Liver (tissue), 9 donors: Measurements from ENCODE around the gene CYP3A4. TPM values are rescaled to one million over a fixed set of nuclear protein-coding genes. Genes with fewer than 3 reads are reported as not detected.

Source experiments
- DNase-seq: peaks from one replicate; pipeline ENCODE4 v3.0.0-alpha.2; 2017; ENCODE audit warnings: low spot score
- H3K27ac ChIP-seq, 2 donors: one replicate each; pipeline ENCODE4 v1.7.0; 2013; ENCODE audit warnings: inconsistent platforms in 2 of 2, low read length in 2 of 2, control low read depth in 1 of 2, low read depth in 1 of 2, mild to moderate bottlenecking in 1 of 2
- H3K27me3 ChIP-seq, 4 donors: one replicate each; pipeline versions ENCODE4 v1.6.1 to v1.7.0; 2013; ENCODE audit warnings: low read length in 3 of 4, inconsistent platforms in 1 of 4, mild to moderate bottlenecking in 1 of 4, moderate library complexity in 1 of 4; ENCODE audit not compliant: control insufficient read depth in 4 of 4, insufficient read depth in 4 of 4
- H3K36me3 ChIP-seq, 4 donors: one replicate each; pipeline versions ENCODE4 v1.6.1 to v1.7.0; 2013; ENCODE audit warnings: low read length in 3 of 4, mild to moderate bottlenecking in 3 of 4, low read depth in 1 of 4, moderate library complexity in 1 of 4; ENCODE audit not compliant: control insufficient read depth in 4 of 4, insufficient read depth in 3 of 4
- H3K4me1 ChIP-seq, 4 donors: one replicate each; pipeline versions ENCODE4 v1.6.1 to v1.7.0; 2013; ENCODE audit warnings: low read length in 3 of 4, mild to moderate bottlenecking in 3 of 4, moderate library complexity in 1 of 4; ENCODE audit not compliant: control insufficient read depth in 4 of 4, insufficient read depth in 4 of 4
- H3K4me3 ChIP-seq, 3 donors: one replicate each; pipeline versions ENCODE4 v1.6.1 to v1.7.0; 2013; ENCODE audit warnings: low read length in 3 of 3, control low read depth in 1 of 3, low read depth in 1 of 3, mild to moderate bottlenecking in 1 of 3
- H3K9ac ChIP-seq, 2 donors: one replicate each; pipeline ENCODE4 v1.7.0; 2013; ENCODE audit warnings: low read length in 2 of 2, mild to moderate bottlenecking in 2 of 2, moderate library complexity in 2 of 2, control low read depth in 1 of 2, low read depth in 1 of 2
- H3K9me3 ChIP-seq, 4 donors: one replicate each; pipeline versions ENCODE4 v1.6.1 to v1.7.0; 2013; ENCODE audit warnings: low read length in 3 of 4; ENCODE audit not compliant: control insufficient read depth in 4 of 4
- ATF3 ChIP-seq: IDR thresholded peaks from 2 replicates; pipeline ENCODE4 v1.6.1; 2016; ENCODE audit warnings: antibody characterized with exemption
- CTCF ChIP-seq: fragments of 150-350 bp; IDR thresholded peaks from 2 replicates; pipeline ENCODE4 v1.5.1; 2017; ENCODE audit warnings: improper control_type of control experiment, low read depth, low read length; ENCODE audit not compliant: missing input control
- EGR1 ChIP-seq, 2 donors: IDR thresholded peaks; 2 replicates each; pipeline ENCODE4 v1.6.1; 2016 to 2018; ENCODE audit warnings: antibody characterized with exemption in 2 of 2, low read depth in 2 of 2
- FOXA2 ChIP-seq: IDR thresholded peaks from 2 replicates; pipeline ENCODE4 v1.6.1; 2016; ENCODE audit warnings: antibody characterized with exemption
- GABPA ChIP-seq, 2 donors: IDR thresholded peaks in 1 of 2; conservative IDR thresholded peaks in 1 of 2; 2 replicates each; pipeline ENCODE4 v1.6.1; 2016; ENCODE audit warnings: antibody characterized with exemption in 2 of 2, mild to moderate bottlenecking in 1 of 2, moderate library complexity in 1 of 2
- HNF4A ChIP-seq, 2 donors: conservative IDR thresholded peaks; 2 replicates each; pipeline ENCODE4 v1.6.1; 2016; ENCODE audit warnings: antibody characterized with exemption in 2 of 2, mild to moderate bottlenecking in 2 of 2
- HNF4G ChIP-seq: IDR thresholded peaks from 2 replicates; pipeline ENCODE4 v1.6.1; 2016; ENCODE audit warnings: antibody characterized with exemption
- JUND ChIP-seq, 2 donors: IDR thresholded peaks; 2 replicates each; pipeline ENCODE4 v1.6.1; 2016; ENCODE audit warnings: antibody characterized with exemption in 2 of 2
- MAX ChIP-seq: IDR thresholded peaks from 2 replicates; pipeline ENCODE4 v1.6.1; 2016; ENCODE audit warnings: antibody characterized with exemption
- NR2F2 ChIP-seq: IDR thresholded peaks from 2 replicates; pipeline ENCODE4 v1.6.1; 2016; ENCODE audit warnings: antibody characterized with exemption
- RAD21 ChIP-seq, 2 donors: IDR thresholded peaks; 2 replicates each; pipeline ENCODE4 v1.6.1; 2016; ENCODE audit warnings: antibody characterized with exemption in 2 of 2, mild to moderate bottlenecking in 2 of 2
- REST ChIP-seq: IDR thresholded peaks from 2 replicates; pipeline ENCODE4 v1.6.1; 2016; ENCODE audit warnings: antibody characterized with exemption, mild to moderate bottlenecking
- RXRA ChIP-seq, 2 donors: IDR thresholded peaks; 2 replicates each; pipeline ENCODE4 v1.6.1; 2017 to 2018; ENCODE audit warnings: antibody characterized with exemption in 2 of 2, mild to moderate bottlenecking in 1 of 2
- SP1 ChIP-seq: IDR thresholded peaks from 2 replicates; pipeline ENCODE4 v1.6.1; 2018; ENCODE audit warnings: antibody characterized with exemption, mild to moderate bottlenecking
- TAF1 ChIP-seq: conservative IDR thresholded peaks from 2 replicates; pipeline ENCODE4 v1.6.1; 2016; ENCODE audit warnings: antibody characterized with exemption, mild to moderate bottlenecking
- YY1 ChIP-seq: IDR thresholded peaks from 2 replicates; pipeline ENCODE4 v1.6.1; 2016; ENCODE audit warnings: antibody characterized with exemption, mild to moderate bottlenecking
- ZBTB33 ChIP-seq: IDR thresholded peaks from 2 replicates; pipeline ENCODE4 v1.6.1; 2016; ENCODE audit warnings: antibody characterized with exemption
- whole genome bisulfite sequencing: extraction: QIAGEN DNeasy Blood & Tissue Kit; methylation state at CpG from one replicate; pipeline ENCODE4 v1.1.7; 2013; 5-methylcytosine and 5-hydroxymethylcytosine counted together
- polyA plus RNA-seq, 2 donors: library from polyadenylated mRNA; stranded (reverse) in 1 of 2; unstranded in 1 of 2; fragments of 200-250 nt in 1 of 2; fragments of >200 nt in 1 of 2; fragmentation: Nextera tagmentation in 1 of 2; extraction: Ambion mirVana in 1 of 2; gene quantifications; one replicate each; pipeline versions ENCODE4 v1.2.1 to v1.2.3, GENCODE V29; 2013 to 2015
- total RNA-seq, 2 donors: library from RNA; depleted of rRNA; stranded (reverse); fragments of >200 nt; gene quantifications; one replicate each; pipeline ENCODE4 v1.2.3, GENCODE V29; 2014
- donor health status: healthy.
- donor health status: healthy.
- donor health status: healthy.
- donor health status: healthy.
- donor health status: healthy.

The CYP3A4 gene
- total and polyA plus RNA-seq, 4 donors: 0.51 to 1,082 (median 289) TPM

- WGBS: 39% methylated on average over 5 of the region's 5 CpGs
- Histone ChIP-seq H3K27ac (peak overlapping the region; percentile 35 to 57), H3K4me1 (peaks cover 8 to 14% (median 9%) of the 10 kb centered on the region in 4 donors), H3K4me3 (no peak overlapping the region), H3K9me3 (no peaks in the 10 kb centered on the region), H3K36me3 (no peaks in the 10 kb centered on the region), H3K27me3 (no peaks in the 10 kb centered on the region), H3K9ac (no peak overlapping the region)
- DNase-seq: no peak
- TF ChIP-seq JUND (IDR thresholded peaks at IDR 0.05) (peak in 1 of 2 donors; percentile 23), REST (no peak), GABPA (IDR thresholded peaks at IDR 0.05 in 1 of 2, conservative IDR thresholded peaks at IDR 0.05 in 1 of 2) (no peak), HNF4A (conservative IDR thresholded peaks at IDR 0.05) (peak; percentile 86 to 87), ATF3 (peak; percentile 27), MAX (no peak), SP1 (peak; percentile 27), EGR1 (IDR thresholded peaks at IDR 0.05; ENCODE audit: low read depth in 2 of 2) (no peak), HNF4G (peak; percentile 67), ZBTB33 (no peak), TAF1 (peak; percentile 47), YY1 (no peak), RAD21 (IDR thresholded peaks at IDR 0.05) (peak in 1 of 2 donors; percentile 42), RXRA (IDR thresholded peaks at IDR 0.05) (peak; percentile 14 to 29), CTCF (no peak), NR2F2 (no peak), FOXA2 (peak; percentile 17)
Measured at GRCh38 chr7:99729486-99730237, 54.3 kb downstream of the CYP3A4 start.
